Endothelial cell of umbilical vein (primary cell): ENCODE data around the gene BCL10. TPM values are rescaled to one million over a fixed set of nuclear protein-coding genes. Genes with fewer than 3 reads are reported as not detected.

ENCODE experiments used
- BruUV-seq: library from RNA; stranded (reverse); fragments of 400-500 nt; replicated peaks from 2 replicates; lab custom pipeline; 2021; lab: Mats Ljungman, UMichigan
- CTCF ChIA-PET: fragments of 300-600, 350-600 bp; sonication (Branson Sonifier 250); formaldehyde crosslinking; loops from one replicate; lab custom pipeline; 2021; ENCODE audit warnings: antibody characterized with exemption, inconsistent platforms; lab: Charles Lee
- POLR2A ChIA-PET: fragments of 300-600, 350-600 bp; sonication (Branson Sonifier 250); formaldehyde crosslinking; loops from one replicate; lab custom pipeline; 2021; ENCODE audit warnings: antibody characterized with exemption, inconsistent platforms; lab: Charles Lee
- DNase-seq: peaks from one replicate; pipeline ENCODE4 v3.0.0-alpha.2; 2011; ENCODE audit warnings: low read depth, low spot score
- FAIRE-seq: peaks from 2 replicates; lab custom pipeline; 2011; peaks lifted over from hg19 to GRCh38; lab: Jason Lieb, UNC
- H2AFZ ChIP-seq: 2 replicates; pipeline ENCODE4 v1.6.0; 2012; ENCODE audit warnings: low read depth, low read length, control low read depth, inconsistent platforms
- H3K27ac ChIP-seq: 2 replicates; pipeline ENCODE4 v1.5.1; 2011; ENCODE audit warnings: low read depth, mild to moderate bottlenecking, control low read depth, low read length, moderate library complexity; ENCODE audit not compliant: insufficient read depth
- H3K27me3 ChIP-seq, 2 experiments: 2 replicates each; pipeline versions ENCODE4 v1.6.0 to v1.6.1; 2011; ENCODE audit warnings: low read length in 2 of 2, mixed read lengths in 1 of 2; ENCODE audit not compliant: control insufficient read depth in 2 of 2, insufficient read depth in 2 of 2
- H3K36me3 ChIP-seq, 2 experiments: 2 replicates in 1 of 2; 3 replicates in 1 of 2; pipeline ENCODE4 v1.5.1; 2011; ENCODE audit warnings: low read length in 2 of 2, mild to moderate bottlenecking in 1 of 2, moderate library complexity in 1 of 2; ENCODE audit not compliant: control insufficient read depth in 2 of 2, insufficient read depth in 2 of 2; ENCODE audit errors: extremely low read depth in 1 of 2
- H3K4me1 ChIP-seq: 3 replicates; pipeline ENCODE4 v1.5.1; 2011; ENCODE audit warnings: mild to moderate bottlenecking, low read length; ENCODE audit not compliant: control insufficient read depth, insufficient read depth; ENCODE audit errors: extremely low read depth
- H3K4me2 ChIP-seq: 2 replicates; pipeline ENCODE4 v1.6.1; 2011; ENCODE audit warnings: low read length, control low read depth, mixed read lengths; ENCODE audit not compliant: insufficient read depth
- H3K4me3 ChIP-seq, 3 experiments: fragments of 200-600 bp in 1 of 3; sonication (generic), shearing (Covaris generic) in 1 of 3; replicated peaks in 1 of 3; 2 replicates each; pipeline ENCODE4 v1.5.1; 2011 to 2016; ENCODE audit warnings: control low read depth in 3 of 3, low read length in 3 of 3, mild to moderate bottlenecking in 2 of 3, inconsistent platforms in 1 of 3, low read depth in 1 of 3, moderate library complexity in 1 of 3; ENCODE audit not compliant: insufficient read depth in 1 of 3
- H3K79me2 ChIP-seq: 2 replicates; pipeline ENCODE4 v1.6.0; 2012; ENCODE audit warnings: low read length, inconsistent platforms; ENCODE audit not compliant: control insufficient read depth, insufficient read depth
- H3K9ac ChIP-seq: replicated peaks from 2 replicates; pipeline ENCODE3; 2011; ENCODE audit warnings: low read length, control low read depth; ENCODE audit not compliant: insufficient read depth; ENCODE audit errors: extremely low read depth
- H3K9me1 ChIP-seq: replicated peaks from 3 replicates; pipeline ENCODE4 v1.6.0; 2011; ENCODE audit warnings: mild to moderate bottlenecking, low read length; ENCODE audit not compliant: control insufficient read depth, insufficient read depth; ENCODE audit errors: extremely low read depth
- H3K9me3 ChIP-seq: replicated peaks from 2 replicates; pipeline ENCODE4 v1.5.1; 2012; ENCODE audit warnings: low read length, inconsistent platforms; ENCODE audit not compliant: control insufficient read depth, insufficient read depth
- H4K20me1 ChIP-seq: replicated peaks from 2 replicates; pipeline ENCODE3; 2011; ENCODE audit warnings: mild to moderate bottlenecking, low read length; ENCODE audit not compliant: control insufficient read depth, insufficient read depth; ENCODE audit errors: extremely low read depth
- EZH2 ChIP-seq: IDR thresholded peaks from 2 replicates; pipeline ENCODE4 v1.6.1; 2012; ENCODE audit warnings: borderline replicate concordance, low read depth, mild to moderate bottlenecking, moderate library complexity, low read length, inconsistent platforms; ENCODE audit not compliant: severe bottlenecking
- FOS ChIP-seq: IDR thresholded peaks from 2 replicates; pipeline ENCODE4 v1.6.1; 2011; ENCODE audit warnings: mild to moderate bottlenecking, low read length, moderate library complexity, borderline replicate concordance; ENCODE audit not compliant: insufficient read depth
- GATA2 ChIP-seq: IDR thresholded peaks from 2 replicates; pipeline ENCODE4 v1.7.0; 2011; ENCODE audit warnings: low read depth, mild to moderate bottlenecking, moderate library complexity, mixed read lengths, low read length; ENCODE audit not compliant: insufficient read length, insufficient read depth
- JUN ChIP-seq: IDR thresholded peaks from 2 replicates; pipeline ENCODE4 v1.6.1; 2011; ENCODE audit warnings: borderline replicate concordance, low read depth; ENCODE audit not compliant: insufficient read length, insufficient read depth
- MYC ChIP-seq: IDR thresholded peaks from one replicate; pipeline ENCODE4 v1.6.1; 2011; ENCODE audit warnings: mild to moderate bottlenecking, low read depth, low read length
- POLR2A ChIP-seq: IDR thresholded peaks from 2 replicates; pipeline ENCODE4 v1.6.1; 2012; ENCODE audit warnings: low read depth, mild to moderate bottlenecking, control low read depth, low read length
- POLR2AphosphoS5 ChIP-seq: IDR thresholded peaks from 2 replicates; pipeline ENCODE4 v1.6.1; 2012; ENCODE audit warnings: low read depth, mild to moderate bottlenecking, control low read depth, low read length, moderate library complexity; ENCODE audit not compliant: insufficient read depth
- dilution Hi-C: fragments of 300-500 bp; cut with MboI; formaldehyde crosslinking; loops from one replicate; pipeline ENCODE4 v1.15.0; 2019; ENCODE audit warnings: low sequenced_read_pairs; ENCODE audit not compliant: extremely low pct_ligation_motif_present
- intact Hi-C: fragments of 100-400 bp; cut with micrococcal nuclease; formaldehyde crosslinking; loops from one replicate; pipeline ENCODE4 v1.10.0; 2022
- polyA plus RNA-seq, 4 experiments: library from polyadenylated mRNA; depleted of rRNA in 3 of 4; stranded (reverse) in 3 of 4; unstranded in 1 of 4; fragments of >200 nt; gene quantifications; 2 replicates each; pipeline versions ENCODE4 v1.2.1 to v1.2.3, GENCODE V29; 2011 to 2012; ENCODE audit warnings: missing spikeins in 1 of 4
- total RNA-seq: library from RNA; stranded (reverse); gene quantifications from 2 replicates; pipeline ENCODE4 v1.2.3, GENCODE V29; 2021
- TF ChIP-seq, protein P1 (sequence below), 2 donors: IDR thresholded peaks; 1 replicate in 1 of 2; 2 replicates in 1 of 2; pipeline ENCODE4 v1.5.1; 2011; ENCODE audit warnings: low read length in 2 of 2, mild to moderate bottlenecking in 2 of 2, moderate library complexity in 2 of 2, control low read depth in 1 of 2, inconsistent platforms in 1 of 2, low read depth in 1 of 2; ENCODE audit not compliant: insufficient read depth in 1 of 2; ENCODE audit errors: extremely low read depth in 1 of 2
- TF ChIP-seq, protein P2 (sequence below): IDR thresholded peaks from 2 replicates; pipeline ENCODE4 v1.6.1; 2011; ENCODE audit not compliant: insufficient read depth, insufficient read length

The BCL10 gene
- total and polyA plus RNA-seq, 2 donors (not counting 3 experiments of a cell fraction or from before 2014, with no cell fraction given) = 16.1 to 78.6 TPM

DNA sequence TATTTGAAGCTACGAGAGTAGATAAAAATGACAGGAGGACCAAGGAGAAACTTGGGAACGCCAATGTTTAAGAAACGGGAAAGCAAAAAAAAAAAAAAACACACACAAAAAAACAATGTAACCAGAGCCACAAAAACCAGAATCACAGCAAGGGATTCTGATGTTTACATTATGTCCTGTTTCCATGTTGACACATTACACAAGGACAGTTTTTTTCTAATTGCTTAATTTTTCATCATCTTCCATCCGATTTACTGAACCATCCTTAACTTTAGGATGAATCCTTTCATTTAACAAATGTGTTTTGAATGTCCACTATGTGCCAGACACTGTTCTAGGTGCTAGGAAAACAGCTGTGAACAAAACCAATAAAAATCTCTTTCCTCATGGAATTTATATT, 1.4 kb upstream of the BCL10 start:
- ChIA-PET POLR2A (interaction anchor here (2.6 kb wide), 1 partner anchor 20 kb away, joined by 7 read pairs; no protein-coding TSS in a partner anchor), CTCF (interaction anchor here (1.2 to 4.7 kb wide), 3 partner anchors 18 to 19 kb away, joined by 3 to 39 read pairs (median 24); partner anchors contain the start of gene C1orf52)
- Histone ChIP-seq H3K4me1 (peaks cover 42% of the 10 kb centered on the region), H3K4me2 (no peak overlapping the region), H2AFZ (no peak overlapping the region), H3K9me3 (no peaks in the 10 kb centered on the region), H3K27ac (peak overlapping the region; percentile 100), H3K9me1 (no peaks in the 10 kb centered on the region), H3K36me3 (no peaks in the 10 kb centered on the region), H4K20me1 (no peaks in the 10 kb centered on the region), H3K4me3 (no peak overlapping the region), H3K79me2 (peaks cover 28% of the 10 kb centered on the region), H3K27me3 (no peaks in the 10 kb centered on the region), H3K9ac (no peak overlapping the region)
- FAIRE-seq (no peak), DNase-seq (no peak)
- dilution Hi-C loops = no loop called here
- TF ChIP-seq JUN (no peak), FOS (no peak), EZH2 (no peak), MYC (no peak), POLR2AphosphoS5 (no peak), GATA2 (no peak), POLR2A (no peak)
- TF ChIP-seq, protein P1, sequence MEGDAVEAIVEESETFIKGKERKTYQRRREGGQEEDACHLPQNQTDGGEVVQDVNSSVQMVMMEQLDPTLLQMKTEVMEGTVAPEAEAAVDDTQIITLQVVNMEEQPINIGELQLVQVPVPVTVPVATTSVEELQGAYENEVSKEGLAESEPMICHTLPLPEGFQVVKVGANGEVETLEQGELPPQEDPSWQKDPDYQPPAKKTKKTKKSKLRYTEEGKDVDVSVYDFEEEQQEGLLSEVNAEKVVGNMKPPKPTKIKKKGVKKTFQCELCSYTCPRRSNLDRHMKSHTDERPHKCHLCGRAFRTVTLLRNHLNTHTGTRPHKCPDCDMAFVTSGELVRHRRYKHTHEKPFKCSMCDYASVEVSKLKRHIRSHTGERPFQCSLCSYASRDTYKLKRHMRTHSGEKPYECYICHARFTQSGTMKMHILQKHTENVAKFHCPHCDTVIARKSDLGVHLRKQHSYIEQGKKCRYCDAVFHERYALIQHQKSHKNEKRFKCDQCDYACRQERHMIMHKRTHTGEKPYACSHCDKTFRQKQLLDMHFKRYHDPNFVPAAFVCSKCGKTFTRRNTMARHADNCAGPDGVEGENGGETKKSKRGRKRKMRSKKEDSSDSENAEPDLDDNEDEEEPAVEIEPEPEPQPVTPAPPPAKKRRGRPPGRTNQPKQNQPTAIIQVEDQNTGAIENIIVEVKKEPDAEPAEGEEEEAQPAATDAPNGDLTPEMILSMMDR (IDR thresholded peaks at IDR 0.05; ENCODE audit: extremely low read depth in 1 of 2, insufficient read depth in 1 of 2, low read depth in 1 of 2, low read length in 2 of 2) = no peak
- TF ChIP-seq, protein P2, sequence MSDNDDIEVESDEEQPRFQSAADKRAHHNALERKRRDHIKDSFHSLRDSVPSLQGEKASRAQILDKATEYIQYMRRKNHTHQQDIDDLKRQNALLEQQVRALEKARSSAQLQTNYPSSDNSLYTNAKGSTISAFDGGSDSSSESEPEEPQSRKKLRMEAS = no peak
- intact Hi-C loops = loop anchor here (10.0 kb wide), 2 partner anchors 663 to 773 kb away; partner anchors contain the start of genes GNG5 and SPATA1
- BruUV-seq = no TSS peak
